Peyer's patch (tissue), 4 donors: ENCODE data around the gene LCTL. TPM values are rescaled to one million over a fixed set of nuclear protein-coding genes. Genes with fewer than 3 reads are reported as not detected.

Source experiments
- DNase-seq, 3 donors: peaks; one replicate each; pipeline ENCODE4 v3.0.0-alpha.2; 2017 to 2019
- H3K27ac ChIP-seq, 4 donors: fragments of 200-600 bp; sonication (generic); one replicate each; pipeline ENCODE4 v1.5.1; 2016 to 2019
- H3K27me3 ChIP-seq, 2 donors: fragments of 200-600 bp; sonication (generic); one replicate each; pipeline ENCODE4 v1.5.1; 2019
- H3K36me3 ChIP-seq, 3 donors: fragments of 200-600 bp; sonication (generic); one replicate each; pipeline ENCODE4 v1.5.1; 2016 to 2019
- H3K4me1 ChIP-seq, 4 donors: fragments of 200-600 bp; sonication (generic); one replicate each; pipeline ENCODE4 v1.5.1; 2016 to 2019
- H3K4me3 ChIP-seq, 4 donors: fragments of 200-600 bp; sonication (generic); 1 replicate in 3 of 4; 2 replicates in 1 of 4; pipeline ENCODE4 v1.5.1; 2016 to 2019; ENCODE audit warnings: mild to moderate bottlenecking in 1 of 4
- H3K9me3 ChIP-seq, 4 donors: fragments of 200-600 bp; sonication (generic); one replicate each; pipeline ENCODE4 v1.5.1; 2016 to 2019; ENCODE audit warnings: mild to moderate bottlenecking in 1 of 4
- POLR2A ChIP-seq, 2 donors: fragments of 450-650 bp; IDR thresholded peaks; one replicate each; pipeline ENCODE4 v1.5.1; 2017; ENCODE audit warnings: antibody characterized with exemption in 2 of 2, mild to moderate bottlenecking in 2 of 2, moderate library complexity in 2 of 2
- total RNA-seq, 4 donors: library from RNA; depleted of rRNA; stranded (reverse); fragments of >200 nt; gene quantifications; one replicate each; pipeline ENCODE4 v1.1.0, GENCODE V29; 2016
- TF ChIP-seq, protein P1 (sequence below), 6 experiments: fragments of 450-650 bp in 4 of 6; fragments of 200-600 bp in 2 of 6; sonication (generic) in 1 of 6; IDR thresholded peaks; one replicate each; pipeline ENCODE4 v1.5.1; 2017 to 2019; ENCODE audit warnings: antibody characterized with exemption in 6 of 6, mild to moderate bottlenecking in 3 of 6, moderate library complexity in 1 of 6

LCTL gene
- total RNA-seq, 4 donors from 2014 or later: not detected

DNA sequence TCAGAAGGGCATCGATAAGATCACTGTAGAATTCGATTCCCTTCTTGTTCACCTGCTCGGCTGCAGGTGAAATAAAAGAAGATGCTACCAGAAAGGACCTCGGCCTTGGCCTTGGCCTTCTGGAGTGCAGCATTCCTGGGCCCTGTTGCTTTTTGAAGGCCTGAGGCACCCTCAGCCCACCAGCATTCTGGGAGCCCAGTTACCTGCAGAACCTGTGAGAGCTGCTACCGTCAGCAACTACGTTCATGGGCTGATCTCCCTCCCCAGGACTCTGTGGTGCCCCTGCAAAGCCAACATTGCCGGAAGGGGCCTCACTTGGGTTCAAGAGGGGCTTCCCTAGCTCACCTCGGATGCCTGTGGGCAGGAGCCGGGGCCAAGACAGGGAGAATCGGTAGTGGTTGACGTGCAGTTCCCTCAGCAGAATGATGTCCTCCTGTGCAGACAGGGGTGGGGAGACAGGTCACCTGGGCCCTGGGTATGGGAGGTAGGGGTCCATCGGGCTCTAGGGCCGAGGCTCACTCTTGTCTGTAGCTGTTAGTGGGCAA, 2.2 kb downstream of the LCTL start:
- no peaks in the 10 kb centered on the region for H3K9me3 ChIP-seq
- no peak overlapping the region for H3K27ac ChIP-seq
- no peak for TF ChIP-seq POLR2A (IDR thresholded peaks at IDR 0.05)
- TF ChIP-seq, protein P1, sequence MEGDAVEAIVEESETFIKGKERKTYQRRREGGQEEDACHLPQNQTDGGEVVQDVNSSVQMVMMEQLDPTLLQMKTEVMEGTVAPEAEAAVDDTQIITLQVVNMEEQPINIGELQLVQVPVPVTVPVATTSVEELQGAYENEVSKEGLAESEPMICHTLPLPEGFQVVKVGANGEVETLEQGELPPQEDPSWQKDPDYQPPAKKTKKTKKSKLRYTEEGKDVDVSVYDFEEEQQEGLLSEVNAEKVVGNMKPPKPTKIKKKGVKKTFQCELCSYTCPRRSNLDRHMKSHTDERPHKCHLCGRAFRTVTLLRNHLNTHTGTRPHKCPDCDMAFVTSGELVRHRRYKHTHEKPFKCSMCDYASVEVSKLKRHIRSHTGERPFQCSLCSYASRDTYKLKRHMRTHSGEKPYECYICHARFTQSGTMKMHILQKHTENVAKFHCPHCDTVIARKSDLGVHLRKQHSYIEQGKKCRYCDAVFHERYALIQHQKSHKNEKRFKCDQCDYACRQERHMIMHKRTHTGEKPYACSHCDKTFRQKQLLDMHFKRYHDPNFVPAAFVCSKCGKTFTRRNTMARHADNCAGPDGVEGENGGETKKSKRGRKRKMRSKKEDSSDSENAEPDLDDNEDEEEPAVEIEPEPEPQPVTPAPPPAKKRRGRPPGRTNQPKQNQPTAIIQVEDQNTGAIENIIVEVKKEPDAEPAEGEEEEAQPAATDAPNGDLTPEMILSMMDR (IDR thresholded peaks at IDR 0.05): no peak
- H3K4me3 ChIP-seq: no peak overlapping the region
- H3K4me1 ChIP-seq: no peaks in the 10 kb centered on the region
- no peaks in the 10 kb centered on the region for H3K27me3 ChIP-seq
- no peaks in the 10 kb centered on the region for H3K36me3 ChIP-seq
- peak in 1 of 3 donors; percentile 15 for DNase-seq

DNA sequence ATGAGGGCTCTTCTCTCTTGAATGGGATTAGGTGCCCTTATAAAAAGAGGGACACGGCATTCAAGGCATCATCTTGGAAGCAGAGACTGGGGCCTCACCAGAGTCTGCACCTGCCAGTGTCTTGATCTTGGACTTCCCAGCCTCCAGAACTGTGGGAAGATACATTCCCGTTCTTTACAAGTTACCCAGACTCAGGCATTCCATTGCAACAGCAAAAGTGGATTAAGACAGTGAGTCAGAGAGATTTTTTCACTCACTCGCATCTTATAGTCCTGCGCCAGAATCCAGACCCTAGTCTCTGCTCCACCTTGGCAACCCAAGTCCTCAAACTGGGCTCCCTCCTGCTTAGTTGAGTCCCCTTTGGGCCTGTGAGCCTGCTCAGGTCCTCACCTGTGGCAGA, 2.7 kb downstream of the LCTL start:
- H3K36me3 ChIP-seq: no peaks in the 10 kb centered on the region
- H3K27me3 ChIP-seq: no peaks in the 10 kb centered on the region
- no peak for TF ChIP-seq POLR2A (IDR thresholded peaks at IDR 0.05)
- TF ChIP-seq, protein P1 (IDR thresholded peaks at IDR 0.05): no peak
- no peaks in the 10 kb centered on the region for H3K9me3 ChIP-seq
- no peaks in the 10 kb centered on the region for H3K4me1 ChIP-seq
- no peak overlapping the region for H3K27ac ChIP-seq
- H3K4me3 ChIP-seq: no peak overlapping the region
- DNase-seq: peak in 1 of 3 donors; percentile 4

GRCh38 chr15:66560856-66561525, 4.8 kb downstream of the LCTL start:
- Histone ChIP-seq H3K27me3 (no peaks in the 10 kb centered on the region), H3K27ac (no peak overlapping the region), H3K4me1 (no peaks in the 10 kb centered on the region), H3K36me3 (no peaks in the 10 kb centered on the region), H3K9me3 (no peaks in the 10 kb centered on the region), H3K4me3 (no peak overlapping the region)
- no peak for DNase-seq
- TF ChIP-seq, protein P1 (IDR thresholded peaks at IDR 0.05): no peak
- TF ChIP-seq POLR2A (IDR thresholded peaks at IDR 0.05): no peak

GRCh38 chr15:66558271-66558670, 7.5 kb downstream of the LCTL start:
- Histone ChIP-seq H3K36me3 (no peaks in the 10 kb centered on the region), H3K9me3 (no peaks in the 10 kb centered on the region), H3K27ac (no peak overlapping the region), H3K4me3 (no peak overlapping the region), H3K4me1 (no peaks in the 10 kb centered on the region), H3K27me3 (no peaks in the 10 kb centered on the region)
- TF ChIP-seq, protein P1 (IDR thresholded peaks at IDR 0.05): no peak
- no peak for TF ChIP-seq POLR2A (IDR thresholded peaks at IDR 0.05)
- no peak for DNase-seq

GRCh38 chr15:66555685-66556084, 10.1 kb downstream of the LCTL start:
- H3K36me3 ChIP-seq: no peaks in the 10 kb centered on the region
- TF ChIP-seq, protein P1 (IDR thresholded peaks at IDR 0.05): no peak
- TF ChIP-seq POLR2A (IDR thresholded peaks at IDR 0.05): no peak
- no peaks in the 10 kb centered on the region for H3K9me3 ChIP-seq

More at GRCh38 chr15:66555685-66556084, 10.1 kb downstream of the LCTL start:
- Histone ChIP-seq H3K27ac (no peak overlapping the region), H3K4me1 (no peaks in the 10 kb centered on the region), H3K27me3 (no peaks in the 10 kb centered on the region), H3K4me3 (no peak overlapping the region)
- no peak for DNase-seq
